Inflammatory macrophage treated with lipopolysaccharide for 1 hour (primary cell): ENCODE data around the gene AP3B1.
"Not testable (repeated sequence)": the region's sequence is repeated elsewhere in the genome, so short reads cannot be mapped to it uniquely, and the experiment has no call there.

ENCODE experiments used
- DNase-seq, 2 donors: peaks; one replicate each; pipeline ENCODE4 v3.0.0-alpha.2; 2020 to 2022

AP3B1 gene

GRCh38 chr5:78058625-78059024, 235.9 kb downstream of the AP3B1 start:
- no peak for DNase-seq

DNA sequence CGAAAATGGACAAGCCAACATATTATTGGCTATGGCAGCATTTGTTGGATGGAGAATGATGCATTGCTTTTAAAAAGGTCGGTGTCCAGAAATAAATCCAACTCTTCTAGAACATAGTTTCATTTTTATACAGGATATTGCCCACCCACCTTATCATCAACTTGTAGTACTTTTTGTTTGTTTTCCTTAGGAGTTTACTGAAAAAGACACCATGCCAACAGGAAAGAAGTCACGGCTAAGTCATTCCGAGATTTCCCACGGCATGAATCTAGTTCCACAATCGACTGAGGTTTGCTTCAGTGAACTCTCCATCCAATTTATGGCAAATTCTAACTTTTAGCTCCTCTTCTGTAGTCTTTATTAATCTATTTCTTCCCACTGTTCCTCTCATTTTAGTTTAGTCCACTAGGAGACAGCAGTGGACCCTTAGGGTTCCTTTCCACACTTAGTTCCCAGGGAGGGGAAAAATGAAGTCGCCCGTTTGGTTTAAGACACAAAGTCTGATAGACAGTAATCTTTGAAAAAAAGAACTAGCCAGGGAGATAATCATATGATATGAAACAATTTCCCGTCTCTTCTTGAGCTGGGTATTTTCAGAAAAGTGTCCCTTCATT, 237.5 kb downstream of the AP3B1 start:
- no peak for DNase-seq

DNA sequence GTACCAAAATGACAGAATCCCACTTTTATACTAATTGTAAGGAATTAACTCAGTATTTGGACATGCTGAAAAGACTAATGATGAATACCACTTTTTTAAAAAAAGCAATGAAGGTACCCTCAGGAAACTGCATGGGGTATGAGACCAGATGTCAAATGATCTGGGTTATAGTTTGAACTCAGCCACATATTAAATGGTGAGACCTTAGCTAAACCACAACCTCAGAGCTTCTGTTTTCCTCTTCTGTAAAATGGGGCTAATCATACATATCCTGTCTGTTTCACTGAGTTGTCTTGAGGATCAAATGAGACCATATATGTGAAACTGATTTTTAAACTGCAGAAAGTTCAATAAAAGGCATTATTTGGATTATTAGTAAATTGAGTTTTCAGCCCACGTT, 238.4 kb downstream of the AP3B1 start:
- DNase-seq = no peak

DNA sequence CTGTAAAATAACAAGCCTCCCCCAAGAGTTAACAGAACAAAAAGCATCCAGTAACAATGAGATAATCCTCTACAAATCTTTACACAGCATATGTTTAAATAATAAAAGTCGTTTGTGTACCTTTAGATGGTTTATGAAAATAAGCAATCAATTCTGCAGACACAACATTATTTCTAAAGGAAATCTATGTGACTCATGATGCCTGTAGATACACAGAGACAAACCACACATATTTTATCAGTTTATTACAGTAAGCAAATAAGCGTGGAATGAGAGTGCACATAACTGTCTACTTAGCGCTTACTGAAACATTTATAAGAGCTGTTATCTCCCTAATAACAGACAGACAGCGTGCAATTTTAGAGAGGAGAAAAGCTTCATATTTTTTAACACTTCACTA, 243.6 kb downstream of the AP3B1 start:
- DNase-seq = no peak

- not testable (repeated sequence) for DNase-seq
Measured at GRCh38 chr5:78046823-78047222, 247.7 kb downstream of the AP3B1 start.

DNA sequence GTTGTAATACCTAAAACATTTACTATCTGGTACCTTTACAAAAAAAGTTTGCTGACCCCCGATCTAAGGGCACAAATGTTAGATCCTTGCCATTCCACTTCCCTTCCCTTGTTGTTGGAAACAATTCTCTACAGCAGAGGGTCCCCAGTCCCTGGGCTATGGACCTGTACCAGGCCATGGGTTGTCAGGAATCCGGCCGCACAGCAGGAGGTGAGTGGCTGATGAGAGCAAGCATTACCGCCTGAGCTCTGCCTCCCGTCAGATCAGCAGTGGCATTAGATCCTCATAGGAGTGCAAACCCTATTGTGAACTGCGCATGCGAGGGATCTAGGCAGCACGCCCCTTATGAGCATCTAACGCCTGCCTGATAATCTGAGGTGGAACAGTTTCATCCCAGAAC, 248.5 kb downstream of the AP3B1 start:
- DNase-seq = no peak

DNA sequence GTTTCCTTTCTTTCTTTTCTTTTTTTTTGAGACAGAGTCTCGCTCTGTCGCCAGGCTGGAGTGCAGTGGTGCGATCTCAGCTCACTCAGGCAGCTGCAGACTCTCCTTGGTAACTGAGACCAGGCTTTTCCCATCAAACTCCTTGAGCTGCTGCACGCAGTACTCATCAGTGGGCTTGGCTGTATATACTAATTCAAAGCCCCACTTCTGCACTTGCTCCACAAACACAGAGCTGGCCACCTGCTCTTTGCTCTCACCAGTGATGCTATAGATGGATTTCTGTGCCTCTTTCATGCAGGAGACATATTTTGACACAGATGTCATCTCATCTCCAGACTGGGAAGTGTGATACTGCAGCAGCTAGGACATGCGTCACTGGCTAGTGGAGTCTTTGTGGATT, 252.7 kb downstream of the AP3B1 start:
- DNase-seq = no peak

DNA sequence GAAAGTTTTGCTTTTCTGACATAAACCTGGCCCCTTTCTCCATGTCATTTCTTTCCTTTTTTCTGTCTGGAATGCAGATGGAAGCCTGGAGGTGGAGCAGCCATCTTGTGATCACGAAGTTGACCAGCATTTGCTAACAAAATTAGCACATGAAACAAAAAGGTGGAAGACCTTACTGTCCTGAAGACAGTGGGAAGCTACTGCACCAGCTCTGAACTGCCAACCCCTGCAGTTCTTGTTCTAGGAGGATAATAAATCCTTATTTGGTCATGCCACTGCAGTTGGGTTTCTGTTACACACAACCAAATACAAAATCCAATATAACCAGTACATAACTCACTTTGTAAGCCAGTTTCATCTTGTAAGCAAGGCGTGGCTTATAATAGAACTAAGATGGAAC, 269.0 kb downstream of the AP3B1 start:
- no peak for DNase-seq

DNA sequence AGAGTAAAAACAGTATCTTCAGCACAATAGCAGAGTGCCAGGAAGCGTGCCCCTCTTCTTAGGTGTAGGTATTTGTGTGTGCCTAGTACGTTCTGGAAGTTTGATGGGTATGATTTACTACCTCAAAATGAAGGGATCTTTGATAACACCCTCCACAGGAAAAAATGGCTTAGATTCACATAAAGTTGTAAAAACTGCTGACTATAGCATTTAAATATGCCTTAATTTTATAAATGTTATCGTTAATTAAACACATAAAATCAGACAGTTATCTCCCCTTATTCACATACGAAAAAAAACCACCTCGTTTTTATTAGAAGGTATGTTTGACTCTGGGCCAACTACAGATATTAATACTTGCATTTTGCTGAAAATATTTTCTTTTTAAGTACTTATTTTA, 274.8 kb downstream of the AP3B1 start:
- DNase-seq = no peak

- DNase-seq = no peak
Measured at GRCh38 chr5:78016863-78017529, 277.5 kb downstream of the AP3B1 start.

- no peak for DNase-seq
Measured at GRCh38 chr5:78009937-78010527, 284.5 kb downstream of the AP3B1 start.

DNA sequence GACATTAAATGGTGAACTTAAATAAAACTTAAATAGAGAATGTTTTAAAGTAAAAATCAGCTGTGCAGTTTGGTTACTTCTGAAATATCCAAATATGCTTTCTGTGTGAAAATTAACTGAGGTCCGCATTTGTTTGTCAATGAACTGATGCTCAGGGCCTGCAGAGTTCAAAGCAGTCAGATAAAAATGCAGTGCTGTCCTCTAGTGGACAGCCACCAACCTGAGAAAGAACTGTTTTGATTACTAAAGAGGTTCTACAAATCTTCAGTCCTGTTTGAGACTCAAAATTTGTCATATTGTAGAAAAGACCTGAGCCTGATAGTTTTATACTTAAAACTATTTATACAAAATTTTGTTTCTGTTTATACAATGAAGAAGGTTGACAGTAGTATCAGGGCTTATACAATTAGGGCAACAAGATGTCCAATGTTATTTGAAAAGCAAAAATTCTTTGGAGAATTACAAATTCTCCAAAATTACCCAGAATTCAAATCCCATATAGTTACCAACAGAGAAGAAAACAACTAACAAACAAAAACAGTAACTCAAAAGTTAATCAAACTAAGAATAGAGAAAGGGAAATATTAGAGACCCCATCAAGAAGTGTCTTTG, 286.0 kb downstream of the AP3B1 start:
- DNase-seq = peak; percentile 34 to 50

DNA sequence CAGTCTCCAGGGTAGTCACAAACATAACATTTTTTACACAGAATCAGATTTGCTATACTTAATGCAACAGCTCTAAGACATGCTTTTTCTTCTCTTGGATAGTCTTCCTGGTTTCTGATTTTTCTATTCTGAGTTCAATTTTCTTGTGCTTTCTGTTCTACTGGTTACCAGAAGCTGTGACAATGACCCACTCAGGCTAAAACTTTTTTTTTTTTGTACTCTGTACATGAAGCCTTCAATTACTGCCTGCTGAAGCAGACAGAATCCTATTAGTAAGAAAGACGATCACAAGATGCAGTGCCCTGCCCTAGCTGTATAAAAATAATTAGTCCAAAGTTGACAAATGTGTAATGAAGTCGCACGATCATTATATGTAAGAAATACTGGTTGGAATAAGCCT, 287.3 kb downstream of the AP3B1 start:
- no peak for DNase-seq

DNA sequence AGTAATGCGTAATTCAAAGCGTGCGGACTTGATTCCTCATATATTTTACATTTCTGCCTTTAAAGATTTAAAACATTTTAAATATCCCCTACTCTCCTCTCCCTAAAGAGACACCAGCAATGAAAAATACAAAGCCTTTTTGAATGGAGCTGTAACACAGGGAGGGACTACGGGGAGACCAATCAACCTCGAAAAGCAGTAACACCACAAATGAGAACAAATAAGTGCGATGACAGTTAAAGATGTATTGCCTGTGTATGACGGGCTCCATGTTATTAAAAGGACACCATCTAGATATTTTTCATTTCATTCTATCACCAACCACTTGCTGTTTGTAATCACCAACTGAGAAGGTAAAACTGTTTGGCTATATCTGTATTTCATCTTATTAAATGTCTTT, 288.0 kb downstream of the AP3B1 start:
- DNase-seq = no peak

DNA sequence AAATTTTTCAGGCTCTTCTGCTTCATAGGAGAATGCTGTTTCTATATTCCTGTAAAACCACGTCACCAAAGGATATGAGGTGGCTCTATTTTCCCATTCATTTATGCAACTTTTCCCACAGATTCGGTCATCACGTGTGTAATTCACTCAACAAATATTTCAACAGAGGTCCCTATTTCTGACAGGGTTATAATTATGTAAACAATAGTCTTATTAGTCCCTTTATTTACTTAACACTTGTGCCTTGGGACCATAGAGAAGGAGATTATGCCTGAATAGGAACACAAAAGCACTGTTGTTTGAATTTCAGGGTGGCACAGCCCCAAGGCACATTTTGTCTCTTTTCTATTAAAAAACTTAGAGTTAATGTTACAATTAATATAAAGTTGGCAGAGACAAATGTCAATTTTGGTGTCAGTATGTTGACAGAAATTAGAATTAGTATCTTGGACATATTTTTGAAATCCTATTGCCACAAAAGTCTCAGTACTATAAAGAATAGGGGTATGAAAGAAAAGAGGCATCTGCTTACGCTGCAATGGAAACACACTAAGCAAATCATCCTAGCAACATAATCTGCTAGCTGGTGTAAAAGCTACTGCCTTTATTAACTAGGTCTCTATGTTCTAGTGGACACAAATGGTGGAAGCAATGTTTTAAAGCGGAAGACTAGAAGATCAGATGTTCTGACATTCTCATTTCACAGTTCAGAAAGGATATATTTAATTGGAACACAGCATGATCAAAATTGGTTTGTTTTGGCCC, 289.3 kb downstream of the AP3B1 start:
- DNase-seq = peak in 1 of 2 donors; percentile 9

GRCh38 chr5:78004559-78004958, 289.9 kb downstream of the AP3B1 start:
- DNase-seq = no peak

- no peak for DNase-seq
Measured at GRCh38 chr5:78003919-78004318, 290.6 kb downstream of the AP3B1 start.

DNA sequence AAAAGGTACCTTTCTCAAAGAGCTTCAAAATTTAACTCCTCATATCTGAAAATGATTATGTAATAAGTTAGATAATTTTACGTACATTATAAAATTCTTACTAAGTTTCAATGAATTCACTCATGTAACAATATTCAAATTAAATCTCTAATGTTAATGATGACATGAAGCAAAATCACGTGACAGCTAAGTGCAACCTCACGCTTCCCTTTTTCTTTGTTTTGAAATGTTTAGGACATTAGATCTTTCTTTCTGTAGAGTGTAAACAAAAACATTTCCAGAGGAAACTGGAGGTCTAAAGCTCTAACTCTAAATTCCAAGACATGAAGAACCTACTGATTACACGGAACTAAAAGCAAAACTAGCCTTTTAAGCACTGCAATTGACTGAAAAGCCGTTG, 291.0 kb downstream of the AP3B1 start:
- DNase-seq = peak; percentile 25 to 36

- DNase-seq = no peak
Measured at GRCh38 chr5:78002690-78003089, 291.8 kb downstream of the AP3B1 start.

GRCh38 chr5:78001197-78001596, 293.3 kb downstream of the AP3B1 start:
- peak; percentile 40 to 60 for DNase-seq

DNA sequence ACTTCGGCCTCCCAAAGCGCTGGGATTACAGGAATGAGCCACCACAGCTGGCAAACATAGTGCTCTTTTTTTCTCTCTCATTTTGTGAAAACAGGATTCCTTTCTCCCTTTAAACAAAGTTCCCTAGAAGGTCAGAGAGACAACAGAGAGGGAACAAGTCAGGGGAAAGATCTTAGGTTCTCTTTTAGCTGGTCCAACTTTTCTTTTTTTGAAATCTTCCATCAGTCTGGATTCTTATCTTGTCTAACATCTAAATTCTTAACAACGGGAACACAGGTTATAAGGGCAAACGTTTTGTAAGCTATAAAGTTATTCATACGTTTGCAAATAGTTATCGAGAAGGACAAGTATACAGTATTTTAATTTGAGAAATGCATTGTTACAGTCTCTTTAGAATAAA, 294.3 kb downstream of the AP3B1 start:
- no peak for DNase-seq

DNA sequence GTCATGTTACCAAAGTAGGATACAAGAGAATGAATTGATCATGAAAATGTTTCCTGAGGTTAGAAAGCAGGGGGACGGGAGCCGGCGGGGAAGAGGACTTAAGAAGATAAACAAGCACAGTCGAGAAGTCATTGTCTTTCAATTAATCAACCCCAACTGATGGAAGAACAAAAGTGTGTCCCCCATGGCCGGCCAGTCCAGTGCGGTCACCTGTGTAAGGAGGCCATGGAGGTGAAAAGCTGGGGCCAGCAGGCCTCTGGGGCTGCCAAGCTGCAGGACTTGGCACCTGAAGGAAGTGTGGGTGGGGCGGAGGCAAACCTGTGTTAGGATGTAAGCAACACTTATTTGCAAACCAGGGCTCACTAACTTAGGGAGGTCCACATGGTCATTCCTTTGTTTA, 295.1 kb downstream of the AP3B1 start:
- DNase-seq = no peak

DNA sequence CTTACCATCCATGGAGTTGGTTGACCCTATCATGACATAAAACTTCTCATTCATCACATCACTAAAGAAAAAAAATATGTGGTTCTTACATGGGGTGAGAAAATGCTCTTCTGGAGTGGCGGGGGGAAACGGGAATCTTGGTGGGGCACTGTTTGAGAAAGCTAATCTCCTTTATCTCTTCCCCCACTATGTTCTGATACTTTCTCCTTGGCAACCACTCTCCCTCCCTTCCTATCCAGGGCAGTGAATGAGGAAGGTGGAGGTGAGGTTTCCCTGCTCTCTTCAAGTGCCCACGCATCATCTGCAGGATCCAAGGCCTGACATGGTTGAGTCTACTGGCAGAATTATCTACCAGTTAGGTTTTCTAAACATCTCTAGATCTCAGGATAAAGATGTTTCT, 297.6 kb downstream of the AP3B1 start:
- no peak for DNase-seq
